WTC11 (cell line): ENCODE data around the gene SBK3. TPM values are rescaled to one million over a fixed set of nuclear protein-coding genes. Genes with fewer than 3 reads are reported as not detected.

Experiments used
- ATAC-seq: fragments of 200-7000 bp; cut with Tn5 transposase; 2 replicates; pipeline ENCODE4 v1.10.0; 2021; ENCODE audit warnings: mild to moderate bottlenecking, moderate library complexity
- CTCF ChIA-PET: fragments of 300-600 bp; sonication (Branson Sonifier 250); formaldehyde crosslinking; loops from one replicate; lab custom pipeline; 2021; ENCODE audit warnings: antibody characterized with exemption; lab: Charles Lee
- POLR2A ChIA-PET: fragments of 350-600 bp; sonication (Branson Sonifier 250); formaldehyde crosslinking; loops from one replicate; lab custom pipeline; 2021; ENCODE audit warnings: antibody characterized with exemption; lab: Charles Lee
- DNase-seq: peaks from one replicate; pipeline ENCODE4 v3.0.0; 2021; ENCODE audit warnings: low spot score
- H3K27ac Mint-ChIP-seq: 2 replicates; pipeline ENCODE4 v1.8.0; 2021; ENCODE audit warnings: mixed read lengths
- H3K27me3 Mint-ChIP-seq: 2 replicates; pipeline ENCODE4 v1.8.0; 2021; ENCODE audit warnings: low read depth, mild to moderate bottlenecking, moderate library complexity, mixed read lengths
- H3K36me3 Mint-ChIP-seq: 2 replicates; pipeline ENCODE4 v1.8.0; 2021; ENCODE audit warnings: mixed read lengths
- H3K4me1 Mint-ChIP-seq: 2 replicates; pipeline ENCODE4 v1.8.0; 2022; ENCODE audit warnings: mixed read lengths
- H3K4me3 Mint-ChIP-seq: 2 replicates; pipeline ENCODE4 v1.8.0; 2021; ENCODE audit warnings: mild to moderate bottlenecking, moderate library complexity, mixed read lengths
- H3K9me3 Mint-ChIP-seq: 2 replicates; pipeline ENCODE4 v1.8.0; 2021; ENCODE audit warnings: mixed read lengths
- ARID4B ChIP-seq: sonication (generic); formaldehyde crosslinking; IDR thresholded peaks from 2 replicates; pipeline ENCODE4 v1.8.0; 2023; ENCODE audit warnings: missing genetic modification reagents, mild to moderate bottlenecking, borderline replicate concordance
- ATF1 ChIP-seq: sonication (generic); formaldehyde crosslinking; IDR thresholded peaks from 2 replicates; pipeline ENCODE4 v1.8.1; 2023; ENCODE audit warnings: mild to moderate bottlenecking, moderate library complexity, missing genetic modification reagents
- ATF6 ChIP-seq: sonication (generic); formaldehyde crosslinking; IDR thresholded peaks from 2 replicates; pipeline ENCODE4 v1.8.1; 2023; ENCODE audit warnings: mild to moderate bottlenecking, missing genetic modification reagents
- E2F1 ChIP-seq: sonication (generic); formaldehyde crosslinking; IDR thresholded peaks from 2 replicates; pipeline ENCODE4 v1.8.0; 2022; ENCODE audit warnings: mild to moderate bottlenecking, missing genetic modification reagents
- FOXP1 ChIP-seq: sonication (generic); formaldehyde crosslinking; IDR thresholded peaks from 2 replicates; pipeline ENCODE4 v1.8.0; 2022; ENCODE audit warnings: missing genetic modification reagents, mild to moderate bottlenecking, moderate library complexity, borderline replicate concordance
- GABPB1 ChIP-seq: sonication (generic); formaldehyde crosslinking; IDR thresholded peaks from 2 replicates; pipeline ENCODE4 v1.8.1; 2023; ENCODE audit warnings: mild to moderate bottlenecking, missing genetic modification reagents
- KAT7 ChIP-seq: sonication (generic); formaldehyde crosslinking; IDR thresholded peaks from 2 replicates; pipeline ENCODE4 v1.8.1; 2023; ENCODE audit warnings: missing genetic modification reagents, mild to moderate bottlenecking, borderline replicate concordance
- MXD4 ChIP-seq: fragments of 250-450 bp; sonication (Bioruptor Pico); IDR thresholded peaks from 2 replicates; pipeline ENCODE4 v1.8.0; 2021; ENCODE audit warnings: mild to moderate bottlenecking, moderate library complexity, borderline replicate concordance
- NFATC4 ChIP-seq: fragments of 250-450 bp; sonication (Bioruptor Pico); IDR thresholded peaks from 2 replicates; pipeline ENCODE4 v1.9.0; 2021; ENCODE audit warnings: mild to moderate bottlenecking
- NR3C1 ChIP-seq: sonication (generic); formaldehyde crosslinking; conservative IDR thresholded peaks from 2 replicates; pipeline ENCODE4 v1.8.1; 2023; ENCODE audit warnings: low read depth, mild to moderate bottlenecking, missing genetic modification reagents
- PRDM15 ChIP-seq: sonication (generic); formaldehyde crosslinking; IDR thresholded peaks from 2 replicates; pipeline ENCODE4 v1.8.0; 2022; ENCODE audit warnings: missing genetic modification reagents
- PREB ChIP-seq: sonication (generic); formaldehyde crosslinking; IDR thresholded peaks from 2 replicates; pipeline ENCODE4 v1.8.1; 2022; ENCODE audit warnings: mild to moderate bottlenecking, missing genetic modification reagents, moderate library complexity, borderline replicate concordance
- SP1 ChIP-seq: sonication (generic); formaldehyde crosslinking; conservative IDR thresholded peaks from 2 replicates; pipeline ENCODE4 v1.8.1; 2022; ENCODE audit warnings: missing genetic modification reagents
- TEAD1 ChIP-seq: sonication (generic); formaldehyde crosslinking; IDR thresholded peaks from 2 replicates; pipeline ENCODE4 v1.8.0; 2022; ENCODE audit warnings: mild to moderate bottlenecking, missing genetic modification reagents
- TEAD4 ChIP-seq: sonication (generic); formaldehyde crosslinking; IDR thresholded peaks from 2 replicates; pipeline ENCODE4 v1.8.0; 2022; ENCODE audit warnings: mild to moderate bottlenecking, missing genetic modification reagents
- USF1 ChIP-seq: sonication (generic); formaldehyde crosslinking; IDR thresholded peaks from 2 replicates; pipeline ENCODE4 v1.8.0; 2022; ENCODE audit warnings: mild to moderate bottlenecking, missing genetic modification reagents
- ZNF423 ChIP-seq: fragments of 250-450 bp; sonication (Bioruptor Pico); IDR thresholded peaks from 2 replicates; pipeline ENCODE4 v2.1.2; 2022; ENCODE audit warnings: mild to moderate bottlenecking, moderate library complexity
- total RNA-seq: library from RNA; stranded (reverse); gene quantifications from 3 replicates; pipeline ENCODE4 v1.2.3, GENCODE V29; 2021

The SBK3 gene
- total RNA-seq, 1 experiment from 2014 or later: 0.90 TPM

GRCh38 chr19:55525289-55526101 is 19.8 kb downstream of the SBK3 start:
- POLR2A ChIA-PET: interaction anchor here (0.6 to 1.0 kb wide), 2 partner anchors 16 to 25 kb away, joined by 3 to 4 read pairs; no protein-coding TSS in a partner anchor
- Mint-ChIP-seq H3K27me3 (peaks cover 2% of the 10 kb centered on the region; the same call in 1 of the 2 replicates), H3K9me3 (no peaks in the 10 kb centered on the region), H3K4me1 (no peaks in the 10 kb centered on the region; the same call in 1 of the 2 replicates), H3K27ac (no peak overlapping the region), H3K4me3 (no peak overlapping the region), H3K36me3 (no peaks in the 10 kb centered on the region)
- no peak for TF ChIP-seq TEAD4 (CRISPR knock-in tag)
- TF ChIP-seq USF1 (CRISPR knock-in tag): no peak
- no peak for TF ChIP-seq PRDM15 (CRISPR knock-in tag)
- TF ChIP-seq NFATC4 (CRISPR knock-in tag): no peak
- TF ChIP-seq E2F1 (CRISPR knock-in tag): no peak
- no peak for TF ChIP-seq GABPB1 (CRISPR knock-in tag)
- no peak for TF ChIP-seq NR3C1 (CRISPR knock-in tag)
- TF ChIP-seq MXD4 (CRISPR knock-in tag): no peak
- TF ChIP-seq ATF1 (CRISPR knock-in tag): no peak
- TF ChIP-seq PREB (CRISPR knock-in tag): no peak
- no peak for TF ChIP-seq ATF6 (CRISPR knock-in tag)
- no peak for TF ChIP-seq SP1 (CRISPR knock-in tag)
- TF ChIP-seq ZNF423 (CRISPR knock-in tag): no peak
- TF ChIP-seq FOXP1 (CRISPR knock-in tag): no peak
- TF ChIP-seq TEAD1 (CRISPR knock-in tag): no peak
- no peak for TF ChIP-seq KAT7 (CRISPR knock-in tag)
- no peak for TF ChIP-seq ARID4B (CRISPR knock-in tag)
- ATAC-seq: no peak
- DNase-seq: no peak
- CTCF ChIA-PET: interaction anchor here (1.0 kb wide), 1 partner anchor 21 kb away, joined by 3 read pairs; no protein-coding TSS in a partner anchor
